ENCODE results near the gene TVP23B.
"Not testable (repeated sequence)": the region's sequence is repeated elsewhere in the genome, so short reads cannot be mapped to it uniquely, and the experiment has no call there.

TVP23B gene

DNA sequence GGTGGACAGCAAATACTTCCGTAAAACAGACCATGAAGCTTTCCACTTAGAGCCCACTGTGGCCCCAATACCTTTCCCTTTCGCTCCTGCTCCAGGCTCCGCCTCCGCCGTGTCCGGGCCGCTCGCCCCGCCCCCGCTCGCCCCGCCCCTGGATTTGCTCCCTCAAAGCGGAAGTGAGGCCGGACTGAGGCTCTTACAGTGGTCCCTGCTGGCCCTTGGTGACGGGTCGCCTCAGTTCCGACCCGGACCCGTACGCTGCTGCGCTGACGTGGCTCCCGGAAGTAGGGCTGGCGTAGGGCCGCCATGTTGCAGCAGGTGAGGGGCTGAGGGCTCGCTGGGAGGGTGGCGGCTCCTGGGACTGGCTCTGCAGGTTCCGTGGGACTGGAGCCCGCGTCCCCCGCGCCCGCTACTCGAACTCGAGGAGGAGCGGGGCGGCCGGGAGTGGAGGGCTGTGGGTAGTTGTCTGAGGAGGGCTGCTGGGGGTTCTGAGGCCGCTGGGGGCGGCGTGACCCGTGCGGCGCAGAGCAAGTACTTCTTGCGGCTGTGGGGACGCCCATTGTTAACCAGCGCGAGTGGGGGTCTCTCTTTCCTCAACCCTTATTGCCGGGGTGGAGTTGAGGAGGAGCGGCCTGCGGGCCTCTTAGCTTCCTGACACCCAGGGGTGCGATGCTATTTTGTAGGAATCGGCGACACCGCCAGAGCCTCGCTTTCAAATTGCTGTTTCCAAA lies at the start of gene TVP23B:
TVP23B (plus strand) TSS at position 193 of the 728 bp plus-strand sequence; CDS start at position 304, 111 bp downstream.
- FAIRE-seq: not testable (repeated sequence)
- peak; percentile 83 for DNase-seq (ENCODE audit: low spot score)

- peak; percentile 23 for FAIRE-seq
- DNase-seq (ENCODE audit: low spot score): not testable (repeated sequence)
Observed at GRCh38 chr17:18732438-18732837, 48.5 kb upstream of the TVP23B start.

DNA sequence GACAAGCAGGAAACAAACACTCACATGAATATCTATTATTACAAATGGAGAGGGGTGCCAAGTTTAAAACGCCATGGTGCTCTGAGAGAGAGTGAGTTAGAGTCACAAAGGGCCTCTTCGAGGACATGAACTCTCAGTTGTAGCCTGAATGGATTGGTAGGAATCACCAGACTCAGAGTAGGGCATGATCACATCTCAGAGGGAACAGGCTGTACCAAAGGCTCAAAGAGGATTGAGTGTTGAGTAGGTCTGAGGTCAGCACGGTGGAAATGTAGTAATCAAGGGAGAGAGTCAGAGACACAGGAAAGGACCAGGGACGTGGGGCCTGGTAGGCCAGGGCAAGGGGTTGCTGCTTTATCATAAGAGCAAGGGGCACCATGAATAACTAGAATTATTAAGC lies 47.6 kb upstream of the TVP23B start:
- DNase-seq (ENCODE audit: low spot score); FAIRE-seq: not testable (repeated sequence)

DNA sequence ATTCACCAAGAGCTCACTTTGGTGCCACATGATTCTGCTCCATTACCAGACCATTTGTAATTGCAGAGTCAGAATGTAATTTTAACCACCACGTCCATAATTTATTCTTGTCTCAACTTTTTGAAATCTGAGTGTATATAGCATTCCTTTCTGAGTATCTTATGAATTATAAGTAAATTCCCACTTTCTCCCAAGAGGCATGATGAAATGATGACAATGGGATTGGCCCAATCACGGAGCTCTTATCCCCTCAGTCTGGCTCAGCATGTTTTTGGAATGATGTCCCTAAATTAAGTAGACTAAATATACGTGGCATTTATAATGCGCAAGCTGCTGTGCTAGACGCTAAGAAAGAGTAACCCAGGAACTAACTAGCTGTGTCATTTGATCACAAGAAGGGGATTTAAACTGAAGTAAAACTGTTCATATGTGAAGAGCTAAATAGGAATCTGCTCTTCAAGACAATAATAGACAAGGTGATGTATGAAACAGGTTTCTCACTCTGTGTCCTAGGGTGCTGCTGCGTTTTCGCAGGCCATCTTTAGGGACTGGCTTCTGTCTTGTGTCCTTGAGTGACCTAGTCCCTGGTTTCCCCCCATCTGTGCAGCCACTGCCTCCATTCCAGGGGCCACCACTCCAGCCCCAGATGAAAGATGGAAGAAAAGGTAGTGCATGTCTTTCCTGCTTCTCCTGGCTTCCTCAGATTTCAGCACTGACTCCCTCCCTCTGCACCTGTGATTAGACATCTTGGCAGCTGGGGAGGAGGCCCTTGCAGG lies 41.2 kb upstream of the TVP23B start:
- DNase-seq (ENCODE audit: low spot score); FAIRE-seq: not testable (repeated sequence)

DNA sequence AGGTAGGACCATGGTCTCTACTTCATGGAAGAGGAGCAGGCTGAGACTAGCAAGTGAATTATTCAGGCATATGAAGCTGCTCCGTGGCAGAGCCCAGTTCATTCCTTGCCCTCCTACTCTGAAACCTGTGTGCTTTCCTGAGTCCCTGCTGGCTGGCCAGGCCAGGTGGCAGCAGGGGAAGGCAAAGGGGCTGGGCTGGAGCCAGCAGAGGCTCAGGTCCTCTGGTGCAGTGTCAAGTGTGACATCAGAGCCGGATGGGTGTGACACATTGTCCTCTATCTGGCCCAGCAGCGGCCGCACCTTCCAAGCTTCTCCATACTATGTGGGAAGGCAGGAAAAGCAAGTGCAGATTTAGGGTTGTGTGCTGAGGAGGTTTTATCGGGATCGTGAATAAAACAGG lies 39.8 kb upstream of the TVP23B start:
- not testable (repeated sequence) for DNase-seq (ENCODE audit: low spot score); FAIRE-seq

- FAIRE-seq: not testable (repeated sequence)
Observed at GRCh38 chr17:18743699-18744421, 37.1 kb upstream of the TVP23B start, which contains the start of gene FBXW10. Gene FBXW10 (plus strand): TSS chr17:18744054. CDS start chr17:18744245, 191 bp downstream.

GRCh38 chr17:18744726-18745125 lies 36.3 kb upstream of the TVP23B start:
- DNase-seq (ENCODE audit: low spot score); FAIRE-seq: not testable (repeated sequence)

More at GRCh38 chr17:18743699-18744421, 37.1 kb upstream of the TVP23B start, which contains the start of gene FBXW10:
- DNase-seq (ENCODE audit: low spot score): not testable (repeated sequence)

DNA sequence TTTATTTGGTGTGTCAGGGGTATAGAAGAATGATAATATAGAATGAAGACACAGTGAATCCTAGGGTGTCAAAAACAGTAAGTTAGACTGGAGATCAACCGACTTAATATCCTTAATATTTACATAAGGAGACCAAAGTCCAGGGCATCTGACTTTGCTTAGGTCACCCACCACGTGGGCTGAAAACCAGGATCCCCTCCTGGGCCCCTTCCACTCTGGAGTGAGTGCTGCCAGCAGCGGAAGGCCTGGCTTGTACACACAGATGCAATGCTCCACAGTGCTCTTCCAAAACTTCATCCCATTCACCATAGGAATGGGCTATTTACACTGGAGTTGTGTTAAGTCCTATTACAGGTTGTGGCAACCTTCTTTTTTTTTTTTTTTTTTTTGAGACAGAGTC lies 34.4 kb upstream of the TVP23B start:
- FAIRE-seq; DNase-seq (ENCODE audit: low spot score): not testable (repeated sequence)

DNA sequence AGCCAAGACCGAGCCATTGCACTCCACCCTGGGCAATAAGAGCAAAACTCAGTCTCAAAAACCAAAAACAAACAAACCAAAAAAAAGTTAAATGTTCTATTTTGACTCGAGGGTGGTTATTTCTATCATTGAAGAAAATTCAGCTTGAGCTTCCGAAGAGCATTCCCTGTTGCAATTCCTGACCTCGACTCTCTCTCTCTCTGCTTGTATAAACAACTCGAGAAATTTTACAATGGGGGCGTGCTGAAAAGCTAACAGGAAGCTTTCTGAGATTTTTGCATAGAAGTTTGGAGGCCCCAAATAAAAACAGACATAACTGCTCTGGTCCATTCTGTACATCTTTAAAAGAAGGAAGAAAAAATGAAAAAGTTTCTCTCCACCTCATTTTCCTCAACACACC lies 33.5 kb upstream of the TVP23B start:
- DNase-seq (ENCODE audit: low spot score); FAIRE-seq: not testable (repeated sequence)

DNA sequence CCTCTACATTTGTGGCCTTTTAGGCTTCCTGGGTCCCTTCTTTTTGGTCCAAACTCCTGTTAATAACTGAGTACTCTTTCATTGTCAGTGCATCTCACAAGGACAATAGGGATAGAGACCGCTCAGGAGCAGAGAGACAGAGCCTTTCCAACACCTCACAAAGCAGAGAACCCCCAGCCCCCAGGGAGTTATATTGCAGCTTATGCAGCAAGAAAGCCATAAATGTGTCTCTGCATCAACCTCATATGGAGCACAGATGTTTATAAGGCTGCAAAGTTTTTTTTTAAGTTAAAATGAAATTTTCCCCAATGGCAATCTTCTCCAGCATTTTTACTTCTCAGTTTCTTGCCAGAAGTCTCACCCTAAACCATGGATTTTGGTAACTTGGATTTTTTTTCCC lies 30.7 kb upstream of the TVP23B start:
- FAIRE-seq: not testable (repeated sequence)

GRCh38 chr17:18753829-18754409 lies 27.1 kb upstream of the TVP23B start:
- not testable (repeated sequence) for FAIRE-seq; DNase-seq (ENCODE audit: low spot score)

More for the DNA sequence above, 30.7 kb upstream of the TVP23B start:
- DNase-seq (ENCODE audit: low spot score): not testable (repeated sequence)

GRCh38 chr17:18755969-18756368 lies 25.0 kb upstream of the TVP23B start:
- not testable (repeated sequence) for FAIRE-seq; DNase-seq (ENCODE audit: low spot score)

GRCh38 chr17:18757368-18758044 lies 23.5 kb upstream of the TVP23B start:
- DNase-seq (ENCODE audit: low spot score); FAIRE-seq: not testable (repeated sequence)

GRCh38 chr17:18758344-18758743 lies 22.6 kb upstream of the TVP23B start:
- not testable (repeated sequence) for DNase-seq (ENCODE audit: low spot score); FAIRE-seq

DNA sequence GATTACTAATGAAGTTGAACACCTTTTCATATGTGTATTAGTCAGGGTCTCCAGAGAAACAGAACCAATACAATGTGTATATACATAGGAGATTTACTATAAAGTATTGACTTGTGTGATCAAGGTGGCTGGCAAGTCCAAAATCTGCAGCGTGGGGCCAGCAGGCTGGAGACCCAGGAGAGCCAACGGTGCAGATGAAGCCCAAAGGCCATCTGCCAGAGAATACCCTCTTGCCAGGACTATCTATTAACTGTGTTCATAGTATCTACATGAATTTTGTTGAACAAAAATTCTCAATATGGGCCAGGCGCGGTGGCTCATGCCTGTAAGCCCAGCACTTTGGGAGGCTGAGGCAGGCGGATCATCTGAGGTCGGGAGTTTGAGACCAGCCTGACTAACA lies 20.8 kb upstream of the TVP23B start:
- DNase-seq (ENCODE audit: low spot score); FAIRE-seq: not testable (repeated sequence)

DNA sequence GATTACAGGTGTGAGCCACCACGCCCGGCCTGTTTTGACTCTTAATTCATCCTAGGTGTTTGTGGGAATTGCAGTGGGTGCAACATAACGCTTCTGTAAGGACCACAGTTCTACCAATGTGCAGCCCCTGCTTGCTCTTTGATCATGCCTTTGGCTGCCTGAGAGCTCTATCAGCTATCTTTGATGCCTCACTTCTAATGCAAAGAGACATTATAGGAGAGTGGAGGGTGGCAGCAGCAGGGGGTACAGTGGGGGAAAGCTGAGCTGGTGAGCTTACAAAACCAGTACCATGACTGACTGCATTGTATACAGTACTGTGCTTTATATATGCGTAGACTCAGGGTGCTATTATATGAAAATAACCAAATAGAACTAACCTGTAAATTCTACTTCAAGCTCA lies 10.4 kb upstream of the TVP23B start:
- not testable (repeated sequence) for FAIRE-seq; DNase-seq (ENCODE audit: low spot score)

- not testable (repeated sequence) for DNase-seq (ENCODE audit: low spot score); FAIRE-seq
Observed at GRCh38 chr17:18771066-18771465, 9.9 kb upstream of the TVP23B start.

GRCh38 chr17:18772471-18772870 lies 8.5 kb upstream of the TVP23B start:
- FAIRE-seq: no peak
- DNase-seq (ENCODE audit: low spot score): no peak

- FAIRE-seq; DNase-seq (ENCODE audit: low spot score): not testable (repeated sequence)
Observed at GRCh38 chr17:18781805-18782204, 822 bp downstream of the TVP23B start.

- DNase-seq (ENCODE audit: low spot score); FAIRE-seq: not testable (repeated sequence)
Observed at GRCh38 chr17:18785933-18786332, 5.0 kb downstream of the TVP23B start.

Data from RCC 7860 (cell line).